Osteoblast (primary cell): ENCODE measurements around the gene MFN2. TPM values are rescaled to one million over a fixed set of nuclear protein-coding genes. Genes with fewer than 3 reads are reported as not detected.
A peak's percentile ranks its signal among the peaks of the same experiment; 100 is the strongest.

Experiments used
- DNase-seq: peaks from one replicate; pipeline ENCODE4 v3.0.0; 2011; ENCODE audit warnings: low spot score, mixed read lengths; ENCODE audit not compliant: insufficient read length; ENCODE audit errors: missing footprints
- H2AFZ ChIP-seq: 2 replicates; pipeline ENCODE4 v1.6.0; 2011; ENCODE audit warnings: mild to moderate bottlenecking, low read length
- H3K27ac ChIP-seq: 2 replicates; pipeline ENCODE4 v1.5.1; 2011; ENCODE audit warnings: mild to moderate bottlenecking, low read depth, low read length, moderate library complexity
- H3K27me3 ChIP-seq: 2 replicates; pipeline ENCODE4 v1.6.0; 2012; ENCODE audit warnings: mild to moderate bottlenecking, control low read depth, inconsistent platforms, low read length, moderate library complexity; ENCODE audit not compliant: insufficient read depth
- H3K36me3 ChIP-seq: 2 replicates; pipeline ENCODE4 v1.5.1; 2011; ENCODE audit warnings: mild to moderate bottlenecking, low read length, control low read depth, moderate library complexity; ENCODE audit not compliant: insufficient read depth
- H3K4me1 ChIP-seq: 2 replicates; pipeline ENCODE4 v1.5.1; 2011; ENCODE audit warnings: mild to moderate bottlenecking, low read length, control low read depth, moderate library complexity; ENCODE audit not compliant: insufficient read depth
- H3K4me2 ChIP-seq: 2 replicates; pipeline ENCODE4 v1.6.0; 2011; ENCODE audit warnings: mild to moderate bottlenecking, low read length; ENCODE audit not compliant: insufficient read depth
- H3K4me3 ChIP-seq: fragments of 200-600 bp; sonication (generic); 3 replicates; pipeline ENCODE4 v1.5.1; 2012; ENCODE audit warnings: mild to moderate bottlenecking, low read length, inconsistent platforms; ENCODE audit not compliant: insufficient read depth
- H3K79me2 ChIP-seq: 2 replicates; pipeline ENCODE4 v1.6.0; 2012; ENCODE audit warnings: mild to moderate bottlenecking, low read length, control low read depth, inconsistent platforms; ENCODE audit not compliant: insufficient read depth
- H3K9me3 ChIP-seq: 2 replicates; pipeline ENCODE4 v1.5.1; 2011; ENCODE audit warnings: low read depth, low read length, control low read depth
- H4K20me1 ChIP-seq: 2 replicates; pipeline ENCODE4 v1.6.0; 2012; ENCODE audit warnings: mild to moderate bottlenecking, low read length, control low read depth; ENCODE audit not compliant: insufficient read depth
- total RNA-seq: library from RNA; depleted of rRNA; stranded (reverse); fragments of >200 nt; gene quantifications from 2 replicates; pipeline ENCODE4 v1.2.3, GENCODE V29; 2012
- TF ChIP-seq, protein P1 (sequence below): IDR thresholded peaks from 2 replicates; pipeline ENCODE4 v1.5.1; 2011; ENCODE audit warnings: mild to moderate bottlenecking, low read depth, low read length, moderate library complexity; ENCODE audit errors: extremely low read depth

The MFN2 gene
- total RNA-seq, 1 donor = 51.0 TPM

DNA sequence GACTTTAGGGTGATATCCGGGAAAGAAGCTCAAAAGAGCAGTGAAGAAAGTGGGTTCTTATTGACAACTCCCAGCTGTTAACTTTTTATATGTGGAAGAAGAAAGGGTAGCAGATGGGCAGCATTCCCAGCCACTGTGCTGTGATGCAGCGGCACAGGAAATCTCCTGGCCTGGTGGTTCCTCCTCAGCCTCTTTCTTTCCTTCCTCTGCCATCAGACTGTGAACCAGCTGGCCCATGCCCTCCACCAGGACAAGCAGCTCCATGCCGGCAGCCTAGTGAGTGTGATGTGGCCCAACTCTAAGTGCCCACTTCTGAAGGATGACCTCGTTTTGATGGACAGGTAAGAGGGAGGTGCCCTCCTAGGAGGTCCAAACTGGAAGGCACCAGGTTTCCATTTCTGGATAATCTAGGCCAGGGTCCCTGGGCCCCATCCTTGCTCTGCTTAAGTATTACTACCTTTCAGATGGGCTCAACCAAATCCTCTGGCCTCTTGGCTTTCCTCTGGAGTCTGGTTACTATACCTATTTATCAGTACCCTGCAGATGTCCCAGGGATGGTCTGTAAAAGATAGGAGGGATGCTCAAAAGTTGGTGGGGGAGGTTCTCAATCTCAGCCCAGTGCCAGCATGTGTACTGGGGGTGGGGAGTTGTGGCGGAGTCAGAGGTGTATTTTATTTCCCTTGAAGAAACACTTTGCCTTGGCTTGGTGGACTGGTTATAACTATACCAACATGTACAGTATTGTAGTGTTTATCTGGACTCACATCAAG is 17.0 kb downstream of the MFN2 start:
- H3K36me3 ChIP-seq = peaks cover 63% of the 10 kb centered on the region
- peaks cover 2% of the 10 kb centered on the region for H3K4me1 ChIP-seq
- H3K4me2 ChIP-seq = no peak overlapping the region
- DNase-seq = peak; percentile 47
- H3K27ac ChIP-seq = no peak overlapping the region
- H4K20me1 ChIP-seq = no peaks in the 10 kb centered on the region
- H3K79me2 ChIP-seq = no peaks in the 10 kb centered on the region
- TF ChIP-seq, protein P1, sequence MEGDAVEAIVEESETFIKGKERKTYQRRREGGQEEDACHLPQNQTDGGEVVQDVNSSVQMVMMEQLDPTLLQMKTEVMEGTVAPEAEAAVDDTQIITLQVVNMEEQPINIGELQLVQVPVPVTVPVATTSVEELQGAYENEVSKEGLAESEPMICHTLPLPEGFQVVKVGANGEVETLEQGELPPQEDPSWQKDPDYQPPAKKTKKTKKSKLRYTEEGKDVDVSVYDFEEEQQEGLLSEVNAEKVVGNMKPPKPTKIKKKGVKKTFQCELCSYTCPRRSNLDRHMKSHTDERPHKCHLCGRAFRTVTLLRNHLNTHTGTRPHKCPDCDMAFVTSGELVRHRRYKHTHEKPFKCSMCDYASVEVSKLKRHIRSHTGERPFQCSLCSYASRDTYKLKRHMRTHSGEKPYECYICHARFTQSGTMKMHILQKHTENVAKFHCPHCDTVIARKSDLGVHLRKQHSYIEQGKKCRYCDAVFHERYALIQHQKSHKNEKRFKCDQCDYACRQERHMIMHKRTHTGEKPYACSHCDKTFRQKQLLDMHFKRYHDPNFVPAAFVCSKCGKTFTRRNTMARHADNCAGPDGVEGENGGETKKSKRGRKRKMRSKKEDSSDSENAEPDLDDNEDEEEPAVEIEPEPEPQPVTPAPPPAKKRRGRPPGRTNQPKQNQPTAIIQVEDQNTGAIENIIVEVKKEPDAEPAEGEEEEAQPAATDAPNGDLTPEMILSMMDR = no peak
- no peak overlapping the region for H3K4me3 ChIP-seq
- H3K27me3 ChIP-seq = no peaks in the 10 kb centered on the region
- no peaks in the 10 kb centered on the region for H3K9me3 ChIP-seq
- H2AFZ ChIP-seq = no peak overlapping the region

GRCh38 chr1:11998636-11999035 is 18.4 kb downstream of the MFN2 start:
- Histone ChIP-seq H4K20me1 (no peaks in the 10 kb centered on the region), H3K36me3 (peaks cover 63% of the 10 kb centered on the region), H3K27ac (no peak overlapping the region), H3K79me2 (no peaks in the 10 kb centered on the region), H3K4me1 (peaks cover 2% of the 10 kb centered on the region), H3K4me2 (no peak overlapping the region), H3K4me3 (no peak overlapping the region), H2AFZ (no peak overlapping the region), H3K9me3 (no peaks in the 10 kb centered on the region), H3K27me3 (no peaks in the 10 kb centered on the region)
- DNase-seq = no peak
- TF ChIP-seq, protein P1 = no peak

- H2AFZ ChIP-seq = no peak overlapping the region
- peaks cover 2% of the 10 kb centered on the region for H3K4me1 ChIP-seq
- TF ChIP-seq, protein P1 = no peak
- H3K4me2 ChIP-seq = no peak overlapping the region
- H3K27me3 ChIP-seq = no peaks in the 10 kb centered on the region
- H4K20me1 ChIP-seq = no peaks in the 10 kb centered on the region
- H3K9me3 ChIP-seq = no peaks in the 10 kb centered on the region
- no peak for DNase-seq
- H3K36me3 ChIP-seq = peaks cover 64% of the 10 kb centered on the region
- H3K4me3 ChIP-seq = no peak overlapping the region
- no peak overlapping the region for H3K27ac ChIP-seq
- no peaks in the 10 kb centered on the region for H3K79me2 ChIP-seq
Observed at GRCh38 chr1:11999236-11999635, 19.0 kb downstream of the MFN2 start.

- H3K4me2 ChIP-seq = no peak overlapping the region
- peaks cover 2% of the 10 kb centered on the region for H3K4me1 ChIP-seq
- no peaks in the 10 kb centered on the region for H3K79me2 ChIP-seq
- peak overlapping the region; percentile 16 for H2AFZ ChIP-seq
- no peak overlapping the region for H3K4me3 ChIP-seq
- peak; percentile 57 for DNase-seq
- no peaks in the 10 kb centered on the region for H3K27me3 ChIP-seq
- H3K9me3 ChIP-seq = no peaks in the 10 kb centered on the region
- H4K20me1 ChIP-seq = no peaks in the 10 kb centered on the region
- no peak overlapping the region for H3K27ac ChIP-seq
- TF ChIP-seq, protein P1 = peak; percentile 66
- H3K36me3 ChIP-seq = peaks cover 75% of the 10 kb centered on the region
Observed at GRCh38 chr1:12001249-12001917, 21.1 kb downstream of the MFN2 start.
